Measurements from ENCODE around the gene POLR1G. TPM values are rescaled to one million over a fixed set of nuclear protein-coding genes. Genes with fewer than 3 reads are reported as not detected.

The POLR1G gene
- polyA plus RNA-seq, 3 donors, result 0.81 to 1.5 (median 1.1) TPM

DNA sequence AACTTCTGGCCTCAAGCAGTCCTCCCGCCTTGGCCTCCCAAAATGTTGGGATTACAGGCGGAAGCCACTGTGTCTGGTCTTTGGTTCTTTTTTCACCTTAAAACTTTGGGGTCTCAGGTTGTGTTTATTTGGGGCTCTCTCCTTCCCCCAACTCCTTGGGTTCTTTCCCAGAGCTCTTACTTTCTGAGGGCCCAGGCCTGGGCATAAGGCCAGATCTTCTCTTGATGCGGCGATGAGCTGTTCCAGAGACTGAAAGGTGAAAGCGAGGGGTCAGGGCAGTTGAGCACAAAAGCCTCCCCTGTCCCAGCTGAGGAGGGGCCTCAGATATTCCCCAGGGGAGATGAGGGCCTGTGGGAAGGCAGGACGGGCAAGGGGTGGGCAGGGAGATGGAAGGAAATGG lies 7.1 kb downstream of the POLR1G start:
- TF ChIP-seq, protein P1, sequence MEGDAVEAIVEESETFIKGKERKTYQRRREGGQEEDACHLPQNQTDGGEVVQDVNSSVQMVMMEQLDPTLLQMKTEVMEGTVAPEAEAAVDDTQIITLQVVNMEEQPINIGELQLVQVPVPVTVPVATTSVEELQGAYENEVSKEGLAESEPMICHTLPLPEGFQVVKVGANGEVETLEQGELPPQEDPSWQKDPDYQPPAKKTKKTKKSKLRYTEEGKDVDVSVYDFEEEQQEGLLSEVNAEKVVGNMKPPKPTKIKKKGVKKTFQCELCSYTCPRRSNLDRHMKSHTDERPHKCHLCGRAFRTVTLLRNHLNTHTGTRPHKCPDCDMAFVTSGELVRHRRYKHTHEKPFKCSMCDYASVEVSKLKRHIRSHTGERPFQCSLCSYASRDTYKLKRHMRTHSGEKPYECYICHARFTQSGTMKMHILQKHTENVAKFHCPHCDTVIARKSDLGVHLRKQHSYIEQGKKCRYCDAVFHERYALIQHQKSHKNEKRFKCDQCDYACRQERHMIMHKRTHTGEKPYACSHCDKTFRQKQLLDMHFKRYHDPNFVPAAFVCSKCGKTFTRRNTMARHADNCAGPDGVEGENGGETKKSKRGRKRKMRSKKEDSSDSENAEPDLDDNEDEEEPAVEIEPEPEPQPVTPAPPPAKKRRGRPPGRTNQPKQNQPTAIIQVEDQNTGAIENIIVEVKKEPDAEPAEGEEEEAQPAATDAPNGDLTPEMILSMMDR (IDR thresholded peaks at IDR 0.05), result no peak
- peaks cover under 1% of the 10 kb centered on the region for H4K20me1 ChIP-seq (ENCODE audit: insufficient read depth, low read length)
- intact Hi-C loops (cut with micrococcal nuclease), result no loop called here
- Mint-ChIP-seq H3K36me3 (peaks cover 44 to 63% of the 10 kb centered on the region in 2 donors), H3K9me3 (peaks cover 0 to 2% (median 0%) of the 10 kb centered on the region in 7 donors), H3K4me3 (no peak overlapping the region), H3K27ac (peak overlapping the region in 3 of 7 donors; percentile 32 to 38 (median 33)), H3K27me3 (ENCODE audit: low read depth in 3 of 3) (peaks cover 0 to 5% (median 0%) of the 10 kb centered on the region in 3 donors), H3K4me1 (peaks cover 18% of the 10 kb centered on the region)
- no peak overlapping the region for H3K4me2 ChIP-seq (replicated peaks; ENCODE audit: extremely low read depth, low read length, poor library complexity, severe bottlenecking)
- H3K27me3 ChIP-seq (ENCODE audit: control insufficient read depth in 2 of 2, insufficient read depth in 2 of 2, low read length in 2 of 2), result no peaks in the 10 kb centered on the region
- H3K79me2 ChIP-seq (ENCODE audit: insufficient read depth, low read length), result no peaks in the 10 kb centered on the region
- H3K4me3 ChIP-seq (replicated peaks in 1 of 3; ENCODE audit: low read depth in 2 of 3, low read length in 3 of 3), result no peak overlapping the region
- peak overlapping the region in 1 of 2 donors; percentile 14 for H3K27ac ChIP-seq (ENCODE audit: low read depth in 1 of 2, low read length in 2 of 2)
- 96% methylated on average over 4 of the region's 6 CpGs for WGBS (ENCODE audit: insufficient coverage)
- H3K4me1 ChIP-seq (ENCODE audit: control insufficient read depth in 1 of 2, insufficient read depth in 2 of 2, low read length in 2 of 2), result peaks cover 23 to 25% of the 10 kb centered on the region in 2 donors
- H3K9me3 ChIP-seq (replicated peaks in 1 of 2; ENCODE audit: control insufficient read depth in 1 of 2, insufficient read depth in 1 of 2, low read length in 2 of 2), result no peaks in the 10 kb centered on the region
- no peak overlapping the region for H3K9ac ChIP-seq (ENCODE audit: insufficient read depth, low read length, poor library complexity, severe bottlenecking)
- no peak overlapping the region for H2AFZ ChIP-seq (ENCODE audit: insufficient read depth, low read depth, low read length, poor library complexity, severe bottlenecking)
- DNase-seq, result no peak
- H3K36me3 ChIP-seq (replicated peaks in 1 of 2; ENCODE audit: control insufficient read depth in 1 of 2, insufficient read depth in 2 of 2, low read length in 2 of 2), result peaks cover 34 to 52% of the 10 kb centered on the region in 2 donors

DNA sequence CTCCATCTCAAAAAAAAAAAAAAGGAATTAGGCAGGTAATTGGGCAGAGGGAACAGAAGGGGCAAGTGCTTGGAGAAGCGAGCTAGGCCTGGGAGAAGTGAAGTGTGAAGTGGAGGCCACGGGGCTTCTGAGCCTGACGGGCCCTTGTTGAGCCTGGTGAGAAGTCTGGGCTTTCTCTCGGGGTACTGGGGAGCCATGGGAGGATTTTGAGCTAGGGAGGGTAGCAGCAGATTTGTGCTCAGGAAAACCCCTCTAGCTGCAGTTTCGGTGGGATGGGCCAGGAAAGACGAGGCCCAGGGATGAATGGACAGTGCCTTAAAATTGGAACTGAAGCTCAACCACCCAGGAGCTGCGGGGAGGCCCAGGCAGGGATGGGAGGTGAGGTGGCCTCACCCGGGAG lies 8.0 kb downstream of the POLR1G start:
- no peak for DNase-seq
- peaks cover 18% of the 10 kb centered on the region for H3K4me1 Mint-ChIP-seq
- TF ChIP-seq, protein P1 (IDR thresholded peaks at IDR 0.05), result no peak
- H3K4me3 Mint-ChIP-seq, result no peak overlapping the region
- no peak overlapping the region for H2AFZ ChIP-seq (ENCODE audit: insufficient read depth, low read depth, low read length, poor library complexity, severe bottlenecking)
- H3K27me3 ChIP-seq (ENCODE audit: control insufficient read depth in 2 of 2, insufficient read depth in 2 of 2, low read length in 2 of 2), result no peaks in the 10 kb centered on the region
- no peaks in the 10 kb centered on the region for H4K20me1 ChIP-seq (ENCODE audit: insufficient read depth, low read length)
- H3K27ac Mint-ChIP-seq, result peak overlapping the region in 1 of 7 donors; percentile 26
- peaks cover 23 to 25% of the 10 kb centered on the region in 2 donors for H3K4me1 ChIP-seq (ENCODE audit: control insufficient read depth in 1 of 2, insufficient read depth in 2 of 2, low read length in 2 of 2)
- no peak overlapping the region for H3K27ac ChIP-seq (ENCODE audit: low read depth in 1 of 2, low read length in 2 of 2)
- no peaks in the 10 kb centered on the region for H3K9me3 ChIP-seq (replicated peaks in 1 of 2; ENCODE audit: control insufficient read depth in 1 of 2, insufficient read depth in 1 of 2, low read length in 2 of 2)
- 96% methylated on average over 8 of the region's 8 CpGs for WGBS (ENCODE audit: insufficient coverage)
- no peak overlapping the region for H3K9ac ChIP-seq (ENCODE audit: insufficient read depth, low read length, poor library complexity, severe bottlenecking)
- peaks cover 47 to 61% of the 10 kb centered on the region in 2 donors for H3K36me3 Mint-ChIP-seq
- H3K4me2 ChIP-seq (replicated peaks; ENCODE audit: extremely low read depth, low read length, poor library complexity, severe bottlenecking), result no peak overlapping the region
- H3K27me3 Mint-ChIP-seq (ENCODE audit: low read depth in 3 of 3), result peaks cover 0 to 4% (median 0%) of the 10 kb centered on the region in 3 donors
- intact Hi-C loops (cut with micrococcal nuclease), result no loop called here
- peaks cover 34 to 52% of the 10 kb centered on the region in 2 donors for H3K36me3 ChIP-seq (replicated peaks in 1 of 2; ENCODE audit: control insufficient read depth in 1 of 2, insufficient read depth in 2 of 2, low read length in 2 of 2)
- H3K9me3 Mint-ChIP-seq, result peaks cover 0 to 2% (median 0%) of the 10 kb centered on the region in 7 donors
- H3K4me3 ChIP-seq (replicated peaks in 1 of 3; ENCODE audit: low read depth in 2 of 3, low read length in 3 of 3), result no peak overlapping the region
- no peaks in the 10 kb centered on the region for H3K79me2 ChIP-seq (ENCODE audit: insufficient read depth, low read length)
